HEK293T (cell line): ENCODE measurements around the gene CLDN7.
A peak's percentile ranks its signal among the peaks of the same experiment; 100 is the strongest.

Source experiments
- CTCF ChIA-PET: fragments of 350-600 bp; formaldehyde crosslinking; extraction: SDS; loops from one replicate; lab custom pipeline; 2021; ENCODE audit warnings: antibody characterized with exemption, inconsistent platforms; lab: Yijun Ruan, JAX
- POLR2A ChIA-PET: fragments of 350-600 bp; formaldehyde crosslinking; extraction: SDS; loops from one replicate; lab custom pipeline; 2020; ENCODE audit warnings: antibody characterized with exemption, inconsistent platforms; lab: Yijun Ruan, JAX
- DNase-seq: peaks from one replicate; pipeline ENCODE4 v3.0.0; 2012; ENCODE audit warnings: mixed read lengths; ENCODE audit errors: extremely low spot score
- ARNT ChIP-seq: fragments of 450-650 bp; IDR thresholded peaks from 2 replicates; pipeline ENCODE4 v1.6.1; 2017; ENCODE audit warnings: mild to moderate bottlenecking
- BHLHE40 ChIP-seq: fragments of 450-650 bp; IDR thresholded peaks from 2 replicates; pipeline ENCODE4 v1.6.1; 2016; ENCODE audit warnings: mild to moderate bottlenecking, moderate library complexity, borderline replicate concordance
- CTBP1 ChIP-seq: fragments of 450-650 bp; IDR thresholded peaks from 2 replicates; pipeline ENCODE4 v1.6.1; 2016; ENCODE audit warnings: borderline replicate concordance
- ELF4 ChIP-seq: fragments of 450-650 bp; IDR thresholded peaks from 2 replicates; pipeline ENCODE4 v1.6.1; 2017; ENCODE audit warnings: antibody characterized with exemption
- FOXA1 ChIP-seq: fragments of 450-650 bp; IDR thresholded peaks from 2 replicates; pipeline ENCODE4 v1.6.1; 2016; ENCODE audit warnings: mild to moderate bottlenecking
- FOXK2 ChIP-seq: fragments of 450-650 bp; IDR thresholded peaks from 2 replicates; pipeline ENCODE4 v1.6.1; 2016; ENCODE audit warnings: mild to moderate bottlenecking
- FOXM1 ChIP-seq: fragments of 450-650 bp; IDR thresholded peaks from 2 replicates; pipeline ENCODE4 v1.6.1; 2017; ENCODE audit warnings: mild to moderate bottlenecking, borderline replicate concordance
- HDGF ChIP-seq: fragments of 450-650 bp; IDR thresholded peaks from 2 replicates; pipeline ENCODE4 v1.6.1; 2017; ENCODE audit warnings: antibody characterized with exemption, borderline replicate concordance
- L3MBTL2 ChIP-seq: fragments of 450-650 bp; conservative IDR thresholded peaks from 2 replicates; pipeline ENCODE4 v1.6.1; 2016; ENCODE audit warnings: mild to moderate bottlenecking
- LEF1 ChIP-seq: fragments of 450-650 bp; IDR thresholded peaks from 2 replicates; pipeline ENCODE4 v1.6.1; 2017; ENCODE audit warnings: mild to moderate bottlenecking, borderline replicate concordance
- NFRKB ChIP-seq: fragments of 450-650 bp; IDR thresholded peaks from 2 replicates; pipeline ENCODE4 v1.6.1; 2016; ENCODE audit warnings: mild to moderate bottlenecking, moderate library complexity
- SUZ12 ChIP-seq: fragments of 450-650 bp; IDR thresholded peaks from 2 replicates; pipeline ENCODE4 v1.6.1; 2016; ENCODE audit warnings: mild to moderate bottlenecking
- TARDBP ChIP-seq: fragments of 450-650 bp; IDR thresholded peaks from 2 replicates; pipeline ENCODE4 v1.6.1; 2016
- ZNF384 ChIP-seq: fragments of 450-650 bp; IDR thresholded peaks from 2 replicates; pipeline ENCODE4 v1.6.1; 2016
- TF ChIP-seq, protein P1 (sequence below): fragments of 450-650 bp; IDR thresholded peaks from 2 replicates; pipeline ENCODE4 v1.6.1; 2016

The CLDN7 gene

DNA sequence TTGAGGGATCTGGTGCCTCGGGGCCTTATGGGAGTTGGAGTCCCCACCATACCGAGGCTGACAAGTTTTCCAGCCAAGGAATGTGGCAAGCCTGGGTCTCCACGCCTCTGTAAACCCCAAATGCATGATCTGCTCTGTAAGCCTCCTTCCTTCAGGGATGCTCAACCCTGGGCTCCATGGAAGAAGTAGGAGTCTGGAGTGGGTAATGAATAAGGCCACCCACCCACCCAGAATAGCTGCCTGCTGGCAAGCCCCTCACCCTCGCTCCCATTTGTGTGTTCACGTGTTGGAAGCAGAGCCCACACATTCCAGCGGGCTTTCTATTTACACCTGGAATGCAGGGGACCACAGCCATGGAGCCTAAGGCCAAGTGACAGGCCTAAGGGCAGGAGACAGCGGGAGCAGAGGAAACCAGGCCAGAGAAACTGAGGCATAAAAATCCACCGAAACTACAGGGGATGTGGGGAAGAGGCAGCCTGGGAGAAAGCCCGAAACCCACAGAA, 47.1 kb downstream of the CLDN7 start:
- DNase-seq = no peak
- ChIA-PET POLR2A (interaction anchor here (1.1 to 3.3 kb wide), 5 partner anchors 24 to 180 kb away, joined by 4 to 13 read pairs (median 8); partner anchors contain the start of genes GABARAP, NEURL4, PHF23 and SLC16A13), CTCF (no interaction called here)
- TF ChIP-seq TARDBP (no peak), SUZ12 (peak; percentile 95)

- CTCF ChIA-PET = interaction anchor here (0.7 to 1.3 kb wide), 4 partner anchors 10 to 82 kb away, joined by 3 to 5 read pairs (median 4); no protein-coding TSS in a partner anchor
Measured at GRCh38 chr17:7214300-7215135, 47.8 kb downstream of the CLDN7 start.

DNA sequence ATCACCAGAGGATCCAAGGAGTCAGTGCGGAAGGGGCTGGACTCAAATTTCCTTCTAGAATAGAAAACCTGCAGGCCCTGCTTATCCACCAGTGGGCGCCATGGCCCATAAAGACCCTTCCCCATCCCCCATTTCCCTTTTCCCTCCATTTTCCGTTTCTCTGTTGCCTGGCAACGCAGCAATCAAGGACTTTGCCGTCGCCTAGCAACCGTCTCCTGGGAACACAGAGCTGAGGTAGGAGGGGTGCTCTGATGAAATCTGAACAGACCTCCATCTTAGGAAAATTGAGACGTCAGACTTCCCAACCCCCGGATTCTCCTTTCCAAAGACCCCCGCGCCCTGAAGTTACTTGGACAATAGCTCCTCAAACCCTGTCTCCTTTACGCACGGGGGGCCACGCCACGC, 48.4 kb downstream of the CLDN7 start:
- DNase-seq = peak; percentile 77

More at GRCh38 chr17:7214300-7215135, 47.8 kb downstream of the CLDN7 start:
- peak; percentile 96 for DNase-seq
- TF ChIP-seq L3MBTL2 (peak; percentile 74), FOXK2 (no peak)
- TF ChIP-seq, protein P1, sequence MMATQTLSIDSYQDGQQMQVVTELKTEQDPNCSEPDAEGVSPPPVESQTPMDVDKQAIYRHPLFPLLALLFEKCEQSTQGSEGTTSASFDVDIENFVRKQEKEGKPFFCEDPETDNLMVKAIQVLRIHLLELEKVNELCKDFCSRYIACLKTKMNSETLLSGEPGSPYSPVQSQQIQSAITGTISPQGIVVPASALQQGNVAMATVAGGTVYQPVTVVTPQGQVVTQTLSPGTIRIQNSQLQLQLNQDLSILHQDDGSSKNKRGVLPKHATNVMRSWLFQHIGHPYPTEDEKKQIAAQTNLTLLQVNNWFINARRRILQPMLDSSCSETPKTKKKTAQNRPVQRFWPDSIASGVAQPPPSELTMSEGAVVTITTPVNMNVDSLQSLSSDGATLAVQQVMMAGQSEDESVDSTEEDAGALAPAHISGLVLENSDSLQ = peak; percentile 77
- POLR2A ChIA-PET = interaction anchor here (0.8 to 3.3 kb wide), 6 partner anchors 24 to 473 kb away, joined by 3 to 13 read pairs (median 6); partner anchors contain the start of genes CTDNEP1, ELP5, GABARAP and NEURL4

DNA sequence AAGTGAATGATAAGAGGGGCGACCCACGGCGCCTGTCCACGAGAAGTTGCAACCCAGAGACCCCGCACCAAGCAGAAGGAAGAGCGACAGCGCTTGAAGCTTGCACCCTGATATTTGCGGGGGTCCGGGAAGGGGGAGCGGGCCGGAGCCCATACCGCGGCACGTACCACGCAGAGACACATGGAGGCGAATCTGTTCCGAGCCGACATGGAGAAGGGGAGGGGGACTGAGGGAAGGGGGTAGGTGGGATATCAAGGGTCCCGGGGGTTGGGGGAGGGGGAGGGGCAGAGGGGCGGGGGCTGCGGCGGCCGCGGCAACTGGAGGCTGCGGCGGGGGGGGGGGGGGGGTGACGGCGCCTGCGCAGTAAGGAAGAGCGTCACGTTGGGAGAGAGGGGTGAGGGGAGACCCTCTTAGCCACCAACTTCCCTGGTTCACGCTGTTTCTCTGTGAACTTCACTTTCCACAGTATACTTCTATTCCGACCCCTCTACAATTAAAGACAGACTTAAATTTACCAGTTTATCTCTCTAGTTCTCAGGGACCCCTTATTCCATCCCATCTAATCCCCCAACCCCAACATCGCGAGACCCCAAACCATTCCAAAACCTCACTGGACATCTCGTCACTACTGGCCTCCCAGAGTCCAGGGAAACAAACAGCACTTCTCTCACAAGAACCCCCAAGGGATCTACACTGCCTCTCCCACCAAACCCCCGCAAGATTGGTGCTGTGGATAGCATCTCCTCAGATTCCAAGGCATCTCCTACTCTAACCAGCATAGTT, 50.6 kb downstream of the CLDN7 start:
- no peak for DNase-seq
- ChIA-PET CTCF (no interaction called here), POLR2A (no interaction called here)
- TF ChIP-seq BHLHE40 (no peak), NFRKB (no peak), LEF1 (no peak), FOXM1 (no peak), ZNF384 (no peak), SUZ12 (no peak), FOXA1 (no peak), ARNT (no peak), FOXK2 (no peak), TARDBP (no peak), ELF4 (no peak), HDGF (no peak), CTBP1 (no peak), L3MBTL2 (no peak)

More for the DNA sequence above, 48.4 kb downstream of the CLDN7 start:
- ChIA-PET CTCF (interaction anchor here (0.7 to 1.3 kb wide), 4 partner anchors 9 to 83 kb away, joined by 3 to 5 read pairs (median 4); no protein-coding TSS in a partner anchor), POLR2A (interaction anchor here (0.8 to 3.3 kb wide), 6 partner anchors 25 to 473 kb away, joined by 3 to 13 read pairs (median 6); partner anchors contain the start of genes CTDNEP1, ELP5, GABARAP and NEURL4)
- TF ChIP-seq SUZ12 = no peak
- no peak for TF ChIP-seq FOXK2
- no peak for TF ChIP-seq ARNT
